NCI-H1436 treated with DMSO at 0.1 percent for 48 hours (cell line): ENCODE data around the gene TAL1.
"Not testable (repeated sequence)": the region's sequence is repeated elsewhere in the genome, so short reads cannot be mapped to it uniquely, and the experiment has no call there.

ENCODE experiments used
- DNase-seq: peaks from one replicate; lab custom pipeline; 2025; lab: John Stamatoyannopoulos, UW

The TAL1 gene

GRCh38 chr1:47232187-47232874, at the start of gene TAL1:
Gene TAL1 (minus strand): TSS chr1:47232225. CDS start chr1:47225888, 6,337 bp downstream.
- no peak for DNase-seq

GRCh38 chr1:47280142-47280541, 48.1 kb upstream of the TAL1 start:
- DNase-seq = no peak

- DNase-seq = no peak
Measured at GRCh38 chr1:47276850-47277249, 44.8 kb upstream of the TAL1 start.

GRCh38 chr1:47275811-47276210, 43.8 kb upstream of the TAL1 start:
- DNase-seq = not testable (repeated sequence)

GRCh38 chr1:47265529-47265928, 33.5 kb upstream of the TAL1 start:
- not testable (repeated sequence) for DNase-seq

- DNase-seq = no peak
Measured at GRCh38 chr1:47262787-47263413, 30.9 kb upstream of the TAL1 start.

GRCh38 chr1:47257224-47257623, 25.2 kb upstream of the TAL1 start:
- no peak for DNase-seq

- DNase-seq = no peak
Measured at GRCh38 chr1:47252795-47253194, 20.8 kb upstream of the TAL1 start.

GRCh38 chr1:47252369-47252768, 20.3 kb upstream of the TAL1 start:
- DNase-seq = no peak

GRCh38 chr1:47249755-47250154, 17.7 kb upstream of the TAL1 start:
- DNase-seq = no peak

GRCh38 chr1:47244339-47244862, 12.4 kb upstream of the TAL1 start:
- DNase-seq = no peak

- DNase-seq = no peak
Measured at GRCh38 chr1:47243910-47244309, 11.9 kb upstream of the TAL1 start.

- DNase-seq = no peak
Measured at GRCh38 chr1:47241114-47242113, 9.4 kb upstream of the TAL1 start.

GRCh38 chr1:47238935-47239592, 7.0 kb upstream of the TAL1 start:
- no peak for DNase-seq

GRCh38 chr1:47235806-47236205, 3.8 kb upstream of the TAL1 start:
- DNase-seq = no peak

GRCh38 chr1:47235241-47235681, 3.2 kb upstream of the TAL1 start:
- no peak for DNase-seq

- DNase-seq = no peak
Measured at GRCh38 chr1:47233186-47233585, 1.2 kb upstream of the TAL1 start.

GRCh38 chr1:47231301-47232186, 481 bp downstream of the TAL1 start:
- no peak for DNase-seq

- DNase-seq = no peak
Measured at GRCh38 chr1:47230692-47231300, 1.2 kb downstream of the TAL1 start.
